Left lung (tissue), 10 donors: ENCODE results near the gene RPL7A. TPM values are rescaled to one million over a fixed set of nuclear protein-coding genes. Genes with fewer than 3 reads are reported as not detected.
A peak's percentile ranks its signal among the peaks of the same experiment; 100 is the strongest.

Experiments
- ATAC-seq: fragments of 200-7000 bp; cut with Tn5 transposase; one replicate; pipeline ENCODE4 v1.9.1; 2020; ENCODE audit warnings: moderate library complexity
- DNase-seq, 4 donors: peaks; one replicate each; pipeline ENCODE4 v3.0.0-alpha.2; 2013 to 2020
- H3K27ac ChIP-seq, 2 donors: fragments of 200-600 bp; sonication (generic) in 1 of 2; one replicate each; pipeline versions ENCODE4 v1.5.0 to v1.8.0; 2020 to 2021
- H3K27me3 ChIP-seq, 2 donors: fragments of 200-600 bp; sonication (generic) in 1 of 2; one replicate each; pipeline versions ENCODE4 v1.5.0 to v1.8.0; 2020 to 2021
- H3K36me3 ChIP-seq, 2 donors: fragments of 200-600 bp; sonication (generic) in 1 of 2; one replicate each; pipeline versions ENCODE4 v1.5.0 to v1.8.0; 2020 to 2021
- H3K4me1 ChIP-seq, 2 donors: fragments of 200-600 bp; one replicate each; pipeline ENCODE4 v1.8.0; 2021
- H3K4me3 ChIP-seq, 2 donors: fragments of 200-600 bp; sonication (generic) in 1 of 2; one replicate each; pipeline versions ENCODE4 v1.5.0 to v1.8.0; 2020 to 2021; ENCODE audit warnings: mild to moderate bottlenecking in 1 of 2
- H3K9me3 ChIP-seq, 2 donors: fragments of 200-600 bp; sonication (generic) in 1 of 2; one replicate each; pipeline versions ENCODE4 v1.5.0 to v1.8.0; 2020 to 2021
- intact Hi-C, 2 donors: fragments of 100-400 bp; cut with DNase I; formaldehyde crosslinking; loops; one replicate each; pipeline versions ENCODE4 v1.11.2 to v1.14.2; 2022
- polyA plus RNA-seq, 6 donors: library from polyadenylated mRNA; unstranded; fragments of 120-200 nt; gene quantifications; one replicate each; pipeline ENCODE4 v1.2.1, GENCODE V29; 2013; ENCODE audit not compliant: insufficient read length in 6 of 6
- total RNA-seq, 2 donors: library from RNA; stranded (reverse); fragmentation: NEBNext Ultra II Directional; extraction: Animal tissue kit (Norgen Biotek cat#: 25700); gene quantifications; one replicate each; pipeline ENCODE4 v1.2.1, GENCODE V29; 2021
- TF ChIP-seq, protein P1 (sequence below), 2 donors: fragments of 200-600 bp; sonication (generic) in 1 of 2; IDR thresholded peaks; one replicate each; pipeline versions ENCODE4 v1.5.0 to v1.8.0; 2021; ENCODE audit warnings: antibody characterized with exemption in 2 of 2
- donor health status: DM: no; HTN: yes; CAD: no.
- donor health status: DM: no; HTN: no; CAD: no.

RPL7A gene
- total and polyA plus RNA-seq, 8 donors, result 1,624 to 3,322 (median 3,094) TPM

DNA sequence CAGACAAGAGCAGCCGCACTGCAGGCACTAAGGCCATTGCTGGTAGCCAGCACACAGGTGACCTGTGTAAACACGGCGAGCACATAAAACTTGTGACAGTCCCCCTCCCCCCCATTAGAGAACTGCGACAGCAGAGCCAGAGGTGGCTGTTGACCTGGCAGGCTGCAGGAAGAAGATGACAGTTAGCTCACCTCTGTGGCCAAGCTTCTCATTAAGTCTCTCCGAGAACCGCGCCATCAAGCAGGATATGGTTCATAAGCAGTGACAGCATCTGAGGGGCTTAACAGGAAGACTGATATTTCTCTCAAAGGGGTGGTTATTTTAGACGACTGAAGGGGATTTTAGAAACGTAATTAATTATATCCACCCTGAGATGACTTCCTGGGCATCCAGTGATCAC is 22.7 kb downstream of the RPL7A start:
- Histone ChIP-seq H3K27ac (peak overlapping the region; percentile 41 to 44), H3K9me3 (no peaks in the 10 kb centered on the region), H3K4me1 (peaks cover 34 to 81% of the 10 kb centered on the region in 2 donors), H3K4me3 (no peak overlapping the region), H3K27me3 (no peaks in the 10 kb centered on the region), H3K36me3 (peaks cover 0 to 64% of the 10 kb centered on the region in 2 donors)
- TF ChIP-seq, protein P1, sequence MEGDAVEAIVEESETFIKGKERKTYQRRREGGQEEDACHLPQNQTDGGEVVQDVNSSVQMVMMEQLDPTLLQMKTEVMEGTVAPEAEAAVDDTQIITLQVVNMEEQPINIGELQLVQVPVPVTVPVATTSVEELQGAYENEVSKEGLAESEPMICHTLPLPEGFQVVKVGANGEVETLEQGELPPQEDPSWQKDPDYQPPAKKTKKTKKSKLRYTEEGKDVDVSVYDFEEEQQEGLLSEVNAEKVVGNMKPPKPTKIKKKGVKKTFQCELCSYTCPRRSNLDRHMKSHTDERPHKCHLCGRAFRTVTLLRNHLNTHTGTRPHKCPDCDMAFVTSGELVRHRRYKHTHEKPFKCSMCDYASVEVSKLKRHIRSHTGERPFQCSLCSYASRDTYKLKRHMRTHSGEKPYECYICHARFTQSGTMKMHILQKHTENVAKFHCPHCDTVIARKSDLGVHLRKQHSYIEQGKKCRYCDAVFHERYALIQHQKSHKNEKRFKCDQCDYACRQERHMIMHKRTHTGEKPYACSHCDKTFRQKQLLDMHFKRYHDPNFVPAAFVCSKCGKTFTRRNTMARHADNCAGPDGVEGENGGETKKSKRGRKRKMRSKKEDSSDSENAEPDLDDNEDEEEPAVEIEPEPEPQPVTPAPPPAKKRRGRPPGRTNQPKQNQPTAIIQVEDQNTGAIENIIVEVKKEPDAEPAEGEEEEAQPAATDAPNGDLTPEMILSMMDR (IDR thresholded peaks at IDR 0.05), result no peak
- peak; percentile 14 for ATAC-seq
- DNase-seq, result no peak
- intact Hi-C loops, result no loop called here

DNA sequence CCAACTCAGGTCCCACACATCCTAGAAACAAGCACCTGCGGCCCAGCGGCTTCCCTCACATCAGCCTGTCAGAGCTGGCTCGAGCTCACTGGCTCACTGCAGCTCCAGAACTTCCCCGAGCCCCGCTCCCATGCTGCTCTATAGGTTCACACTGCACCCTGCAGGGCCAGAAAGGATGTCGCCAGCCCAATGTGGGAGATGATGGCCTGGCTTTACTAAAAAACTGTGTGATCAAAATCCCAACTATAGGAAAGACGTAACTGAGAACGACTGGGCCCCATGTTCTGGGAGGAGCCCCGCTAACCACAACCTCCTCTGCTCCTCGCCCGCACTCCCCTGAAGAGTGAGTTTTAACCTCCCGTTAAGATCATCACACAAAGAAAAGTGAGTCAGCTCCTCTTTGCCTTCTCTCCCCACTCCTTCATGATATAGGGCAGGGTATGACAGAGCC is 23.3 kb downstream of the RPL7A start:
- Histone ChIP-seq H3K36me3 (peaks cover 0 to 58% of the 10 kb centered on the region in 2 donors), H3K4me3 (no peak overlapping the region), H3K27me3 (no peaks in the 10 kb centered on the region), H3K9me3 (no peaks in the 10 kb centered on the region), H3K4me1 (peaks cover 34 to 81% of the 10 kb centered on the region in 2 donors), H3K27ac (peak overlapping the region; percentile 41 to 44)
- TF ChIP-seq, protein P1 (IDR thresholded peaks at IDR 0.05), result no peak
- intact Hi-C loops, result no loop called here
- ATAC-seq (no peak), DNase-seq (no peak)

DNA sequence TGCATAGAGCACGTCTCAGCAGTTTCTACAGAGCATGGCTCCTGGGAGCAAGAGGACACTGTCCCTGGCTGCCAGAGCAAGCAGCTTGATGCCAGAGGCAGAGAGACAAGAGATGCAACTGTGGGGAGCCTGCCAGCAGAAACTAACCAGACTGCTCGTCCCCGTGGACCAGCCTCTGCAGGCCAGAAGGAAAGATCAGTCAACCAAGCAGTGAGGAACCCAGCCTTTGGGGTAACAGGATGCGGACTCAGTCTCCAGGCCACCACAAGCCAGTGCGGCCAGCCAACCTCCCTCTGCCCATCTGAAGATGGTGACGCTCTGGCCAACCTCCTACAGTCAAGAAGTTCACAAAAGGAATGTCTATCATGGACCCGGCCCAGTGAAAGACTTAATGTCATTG is 24.1 kb downstream of the RPL7A start:
- intact Hi-C loops, result no loop called here
- Histone ChIP-seq H3K4me3 (no peak overlapping the region), H3K27ac (peak overlapping the region in 1 of 2 donors; percentile 41), H3K36me3 (peaks cover 0 to 50% of the 10 kb centered on the region in 2 donors), H3K9me3 (no peaks in the 10 kb centered on the region), H3K27me3 (no peaks in the 10 kb centered on the region), H3K4me1 (peaks cover 34 to 89% of the 10 kb centered on the region in 2 donors)
- no peak for ATAC-seq
- TF ChIP-seq, protein P1 (IDR thresholded peaks at IDR 0.05), result no peak
- DNase-seq, result peak in 1 of 4 donors; percentile 28

DNA sequence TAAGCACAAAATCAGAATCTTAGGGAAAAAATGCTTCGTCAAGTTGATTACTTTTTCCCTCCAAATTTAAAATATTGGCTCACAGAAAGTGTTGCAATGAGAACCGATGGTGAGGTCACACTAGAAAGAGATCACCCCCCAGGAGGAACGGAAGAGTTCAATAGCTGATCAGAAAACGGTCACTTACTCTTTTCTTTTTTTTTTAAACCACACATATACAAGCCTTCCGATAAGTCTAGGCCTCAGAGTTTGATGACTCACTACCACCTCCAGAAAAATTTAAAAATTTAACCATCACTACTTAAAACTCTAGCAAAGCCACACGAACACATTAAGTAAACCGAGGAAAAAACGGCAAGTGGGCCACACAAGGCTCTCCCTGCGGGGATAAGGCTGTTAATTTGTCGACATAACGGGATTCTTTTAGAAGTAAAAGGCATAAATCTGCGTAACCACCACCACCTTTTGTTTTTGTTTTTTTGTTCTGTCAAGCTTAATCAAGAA is 26.6 kb downstream of the RPL7A start:
- Histone ChIP-seq H3K9me3 (no peaks in the 10 kb centered on the region), H3K27ac (peak overlapping the region; percentile 97), H3K36me3 (peaks cover 0 to 30% of the 10 kb centered on the region in 2 donors), H3K27me3 (no peaks in the 10 kb centered on the region), H3K4me1 (peaks cover 25 to 64% of the 10 kb centered on the region in 2 donors), H3K4me3 (peak overlapping the region; percentile 91 to 97)
- DNase-seq (no peak), ATAC-seq (no peak)
- intact Hi-C loops, result no loop called here
- TF ChIP-seq, protein P1 (IDR thresholded peaks at IDR 0.05), result no peak

DNA sequence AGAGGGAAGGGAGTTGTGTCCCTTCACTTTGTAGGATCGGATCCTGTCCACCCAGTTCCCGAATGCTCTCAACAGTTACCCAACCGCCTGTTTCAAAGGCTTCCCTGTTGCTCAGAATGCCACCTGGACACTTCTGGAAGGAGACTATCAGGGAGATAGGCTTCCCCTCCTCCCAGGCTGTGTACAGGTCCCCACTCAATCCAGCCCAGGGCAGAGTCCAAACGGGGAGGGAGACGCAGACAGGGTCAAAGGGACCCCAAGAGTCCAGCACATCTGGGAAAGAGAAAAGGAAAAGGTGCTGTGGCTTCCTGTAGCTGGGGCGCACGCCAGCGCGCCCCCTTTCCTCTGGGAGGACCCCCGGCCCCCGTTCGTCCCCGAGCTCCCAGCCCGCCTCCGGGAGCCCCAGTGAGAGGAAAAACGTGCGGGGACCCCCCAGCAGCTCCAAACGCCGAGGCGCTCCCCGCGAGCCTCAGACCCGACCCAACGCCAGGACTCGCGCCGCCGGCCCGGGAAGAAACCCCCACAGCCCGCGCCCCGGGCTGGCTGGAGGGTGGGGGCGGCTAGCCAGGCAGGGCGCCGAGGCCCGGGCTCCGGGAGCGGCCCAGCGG is 27.2 kb downstream of the RPL7A start:
- Histone ChIP-seq H3K27ac (peak overlapping the region; percentile 97), H3K27me3 (no peaks in the 10 kb centered on the region), H3K36me3 (peaks cover 0 to 25% of the 10 kb centered on the region in 2 donors), H3K9me3 (no peaks in the 10 kb centered on the region), H3K4me1 (peaks cover 21 to 59% of the 10 kb centered on the region in 2 donors), H3K4me3 (peak overlapping the region; percentile 91 to 97)
- intact Hi-C loops, result no loop called here
- TF ChIP-seq, protein P1 (IDR thresholded peaks at IDR 0.05), result no peak
- ATAC-seq (peak; percentile 41), DNase-seq (peak in 1 of 4 donors; percentile 29)
